Panc1 (cell line): Measurements from ENCODE around the gene PPP4R1.

Experiments
- POLR2AphosphoS5 ChIP-seq: IDR thresholded peaks from 2 replicates; pipeline ENCODE4 v1.6.1; 2012; ENCODE audit warnings: mild to moderate bottlenecking, low read depth, low read length, moderate library complexity
- TF ChIP-seq, protein P1 (sequence below): fragments of 450-650 bp; IDR thresholded peaks from 2 replicates; pipeline ENCODE4 v1.5.1; 2017; ENCODE audit warnings: mild to moderate bottlenecking
- TF ChIP-seq, protein P2 (sequence below), 2 experiments: IDR thresholded peaks; 2 replicates each; pipeline ENCODE4 v1.6.1; 2011 to 2012; ENCODE audit warnings: low read depth in 2 of 2, control low read depth in 1 of 2, low read length in 1 of 2, mild to moderate bottlenecking in 1 of 2, moderate library complexity in 1 of 2; ENCODE audit not compliant: insufficient read depth in 1 of 2

DNA sequence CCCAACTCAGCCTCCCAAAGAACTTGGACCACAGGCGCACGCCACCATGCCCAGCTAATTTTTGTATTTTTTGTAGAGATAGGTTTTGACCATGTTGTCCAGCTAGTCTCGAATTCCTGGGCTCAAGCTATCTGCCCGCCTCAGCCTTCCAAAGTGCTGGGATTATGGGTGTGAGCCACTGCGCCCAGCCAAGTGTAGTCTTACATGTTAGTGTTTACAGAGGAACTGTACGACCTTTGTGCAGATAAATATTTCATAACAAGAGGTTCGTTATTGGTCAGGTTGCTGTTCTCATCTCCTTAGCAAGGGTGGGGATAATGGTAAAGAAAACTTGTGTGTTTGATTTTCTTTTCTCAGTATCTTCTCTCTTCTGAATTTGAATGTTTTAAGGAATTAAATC lies 92.6 kb downstream of the PPP4R1 start:
- TF ChIP-seq, protein P1, sequence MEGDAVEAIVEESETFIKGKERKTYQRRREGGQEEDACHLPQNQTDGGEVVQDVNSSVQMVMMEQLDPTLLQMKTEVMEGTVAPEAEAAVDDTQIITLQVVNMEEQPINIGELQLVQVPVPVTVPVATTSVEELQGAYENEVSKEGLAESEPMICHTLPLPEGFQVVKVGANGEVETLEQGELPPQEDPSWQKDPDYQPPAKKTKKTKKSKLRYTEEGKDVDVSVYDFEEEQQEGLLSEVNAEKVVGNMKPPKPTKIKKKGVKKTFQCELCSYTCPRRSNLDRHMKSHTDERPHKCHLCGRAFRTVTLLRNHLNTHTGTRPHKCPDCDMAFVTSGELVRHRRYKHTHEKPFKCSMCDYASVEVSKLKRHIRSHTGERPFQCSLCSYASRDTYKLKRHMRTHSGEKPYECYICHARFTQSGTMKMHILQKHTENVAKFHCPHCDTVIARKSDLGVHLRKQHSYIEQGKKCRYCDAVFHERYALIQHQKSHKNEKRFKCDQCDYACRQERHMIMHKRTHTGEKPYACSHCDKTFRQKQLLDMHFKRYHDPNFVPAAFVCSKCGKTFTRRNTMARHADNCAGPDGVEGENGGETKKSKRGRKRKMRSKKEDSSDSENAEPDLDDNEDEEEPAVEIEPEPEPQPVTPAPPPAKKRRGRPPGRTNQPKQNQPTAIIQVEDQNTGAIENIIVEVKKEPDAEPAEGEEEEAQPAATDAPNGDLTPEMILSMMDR = no peak
- TF ChIP-seq, protein P2, sequence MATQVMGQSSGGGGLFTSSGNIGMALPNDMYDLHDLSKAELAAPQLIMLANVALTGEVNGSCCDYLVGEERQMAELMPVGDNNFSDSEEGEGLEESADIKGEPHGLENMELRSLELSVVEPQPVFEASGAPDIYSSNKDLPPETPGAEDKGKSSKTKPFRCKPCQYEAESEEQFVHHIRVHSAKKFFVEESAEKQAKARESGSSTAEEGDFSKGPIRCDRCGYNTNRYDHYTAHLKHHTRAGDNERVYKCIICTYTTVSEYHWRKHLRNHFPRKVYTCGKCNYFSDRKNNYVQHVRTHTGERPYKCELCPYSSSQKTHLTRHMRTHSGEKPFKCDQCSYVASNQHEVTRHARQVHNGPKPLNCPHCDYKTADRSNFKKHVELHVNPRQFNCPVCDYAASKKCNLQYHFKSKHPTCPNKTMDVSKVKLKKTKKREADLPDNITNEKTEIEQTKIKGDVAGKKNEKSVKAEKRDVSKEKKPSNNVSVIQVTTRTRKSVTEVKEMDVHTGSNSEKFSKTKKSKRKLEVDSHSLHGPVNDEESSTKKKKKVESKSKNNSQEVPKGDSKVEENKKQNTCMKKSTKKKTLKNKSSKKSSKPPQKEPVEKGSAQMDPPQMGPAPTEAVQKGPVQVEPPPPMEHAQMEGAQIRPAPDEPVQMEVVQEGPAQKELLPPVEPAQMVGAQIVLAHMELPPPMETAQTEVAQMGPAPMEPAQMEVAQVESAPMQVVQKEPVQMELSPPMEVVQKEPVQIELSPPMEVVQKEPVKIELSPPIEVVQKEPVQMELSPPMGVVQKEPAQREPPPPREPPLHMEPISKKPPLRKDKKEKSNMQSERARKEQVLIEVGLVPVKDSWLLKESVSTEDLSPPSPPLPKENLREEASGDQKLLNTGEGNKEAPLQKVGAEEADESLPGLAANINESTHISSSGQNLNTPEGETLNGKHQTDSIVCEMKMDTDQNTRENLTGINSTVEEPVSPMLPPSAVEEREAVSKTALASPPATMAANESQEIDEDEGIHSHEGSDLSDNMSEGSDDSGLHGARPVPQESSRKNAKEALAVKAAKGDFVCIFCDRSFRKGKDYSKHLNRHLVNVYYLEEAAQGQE (IDR thresholded peaks at IDR 0.05; ENCODE audit: insufficient read depth in 1 of 2, low read depth in 2 of 2, low read length in 1 of 2) = no peak
- no peak for TF ChIP-seq POLR2AphosphoS5
